Measurements from ENCODE around the gene ARL15. TPM values are rescaled to one million over a fixed set of nuclear protein-coding genes. Genes with fewer than 3 reads are reported as not detected.
"Not testable (repeated sequence)": the region's sequence is repeated elsewhere in the genome, so short reads cannot be mapped to it uniquely, and the experiment has no call there.

The ARL15 gene
- polyA plus RNA-seq, 1 donor = 24.7 TPM

DNA sequence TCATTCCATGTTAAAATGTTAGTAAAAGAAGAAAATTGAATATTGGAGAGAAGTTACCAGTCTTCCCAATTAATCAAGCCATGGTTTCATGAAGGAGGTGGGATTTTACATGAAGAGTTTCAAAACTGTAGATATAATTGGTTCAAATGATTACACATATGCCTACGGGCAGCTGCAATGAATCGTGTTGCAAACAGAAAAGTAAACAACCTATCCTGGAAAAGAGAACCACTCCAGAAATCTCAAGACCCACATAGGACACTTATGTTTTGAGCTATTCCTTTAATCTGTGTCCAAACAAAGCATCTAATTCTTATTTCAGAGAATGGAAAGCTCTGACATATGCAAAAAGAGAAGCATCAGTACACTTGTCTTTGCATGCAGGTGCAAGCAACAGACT lies 409.7 kb downstream of the ARL15 start:
- DNase-seq (ENCODE audit: low read depth) = no peak

DNA sequence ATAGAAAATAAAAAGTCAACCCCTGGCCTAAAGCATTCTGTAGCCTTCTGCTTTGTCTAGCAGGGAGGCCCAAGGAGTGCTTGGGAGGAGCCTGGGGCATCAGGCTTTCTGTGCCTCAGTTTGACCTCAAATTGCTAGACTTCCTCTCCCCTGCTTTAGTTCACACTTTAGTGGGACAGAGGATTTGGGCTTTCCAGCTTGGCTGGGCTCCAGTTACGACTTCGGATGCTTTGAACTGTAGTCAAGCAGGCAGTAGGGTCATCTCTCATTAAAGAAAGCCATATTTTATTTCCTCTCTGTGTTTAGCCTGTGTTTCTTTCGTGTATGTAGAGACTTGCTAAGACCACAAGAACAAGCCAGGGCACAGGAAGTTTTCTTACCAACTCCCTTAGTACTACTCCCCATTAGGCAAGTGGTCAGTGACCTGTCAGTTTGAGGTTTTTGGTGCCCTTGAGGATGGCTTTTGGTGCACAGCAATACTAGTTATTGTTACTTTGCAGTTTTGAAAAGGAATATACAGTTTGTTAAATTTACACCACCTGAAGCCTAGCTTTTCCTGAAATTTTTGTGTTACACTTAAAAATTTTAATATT lies 415.2 kb downstream of the ARL15 start:
- no peak for DNase-seq (ENCODE audit: low read depth)

GRCh38 chr5:53893626-53894025 lies 416.7 kb downstream of the ARL15 start:
- no peak for DNase-seq (ENCODE audit: low read depth)

DNA sequence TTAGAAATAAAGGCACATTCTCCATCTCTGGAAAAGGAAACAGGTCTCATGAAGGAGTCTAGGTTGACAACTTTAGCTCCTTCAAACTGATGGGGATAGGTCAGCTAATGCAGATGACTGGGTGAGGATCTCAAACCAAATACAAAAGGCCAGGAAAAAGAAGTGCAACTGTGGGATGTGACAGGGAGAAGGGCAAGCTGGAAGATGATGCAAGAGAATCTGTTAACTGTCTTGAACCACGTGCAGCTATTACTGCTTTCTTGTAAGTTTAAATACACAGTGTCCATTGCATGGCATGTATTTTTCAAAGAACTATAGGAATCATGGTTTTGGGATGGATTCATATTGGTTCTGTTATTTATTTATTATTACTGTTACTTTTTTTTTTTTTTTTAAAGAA lies 418.1 kb downstream of the ARL15 start:
- no peak for DNase-seq (ENCODE audit: low read depth)

DNA sequence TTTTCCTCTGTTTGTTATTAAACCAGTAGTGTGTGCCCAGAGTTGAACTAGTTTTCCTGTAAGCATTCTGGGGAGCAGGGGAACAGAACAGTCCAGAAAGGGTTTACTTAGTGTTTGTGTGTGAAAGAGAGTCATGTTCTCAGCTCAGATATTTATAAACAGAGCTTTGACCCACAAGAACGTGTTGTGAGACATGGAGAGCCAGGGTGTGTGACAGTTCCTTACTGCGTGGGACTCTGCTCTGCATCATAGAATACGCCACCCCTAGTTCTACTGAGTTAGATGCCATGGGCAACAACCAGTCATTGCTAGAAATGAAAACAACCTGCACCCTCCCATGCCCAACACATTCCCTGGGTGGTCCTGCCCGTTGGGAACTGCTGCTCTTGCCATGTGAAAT lies 419.2 kb downstream of the ARL15 start:
- no peak for DNase-seq (ENCODE audit: low read depth)

DNA sequence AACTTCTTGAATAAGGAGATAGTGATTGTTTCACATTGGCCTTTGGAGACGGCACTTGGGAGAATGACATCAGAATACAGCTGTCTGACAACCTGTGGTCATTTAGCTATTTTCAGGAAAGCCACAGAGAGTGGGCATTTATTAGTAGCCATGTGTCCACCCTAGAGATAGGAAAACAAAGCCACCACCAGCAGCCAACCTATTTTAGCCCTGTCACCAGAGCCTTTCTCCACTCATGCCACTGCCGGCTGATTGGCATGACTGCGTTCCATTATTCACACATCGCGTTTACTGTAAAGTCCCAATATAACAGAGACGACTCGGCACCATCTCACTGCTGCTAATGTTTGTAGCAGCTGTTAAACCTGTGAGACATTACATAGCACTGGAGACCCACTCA lies 419.9 kb downstream of the ARL15 start:
- DNase-seq (ENCODE audit: low read depth) = no peak

GRCh38 chr5:53884844-53885243 lies 425.5 kb downstream of the ARL15 start:
- no peak for DNase-seq (ENCODE audit: low read depth)

DNA sequence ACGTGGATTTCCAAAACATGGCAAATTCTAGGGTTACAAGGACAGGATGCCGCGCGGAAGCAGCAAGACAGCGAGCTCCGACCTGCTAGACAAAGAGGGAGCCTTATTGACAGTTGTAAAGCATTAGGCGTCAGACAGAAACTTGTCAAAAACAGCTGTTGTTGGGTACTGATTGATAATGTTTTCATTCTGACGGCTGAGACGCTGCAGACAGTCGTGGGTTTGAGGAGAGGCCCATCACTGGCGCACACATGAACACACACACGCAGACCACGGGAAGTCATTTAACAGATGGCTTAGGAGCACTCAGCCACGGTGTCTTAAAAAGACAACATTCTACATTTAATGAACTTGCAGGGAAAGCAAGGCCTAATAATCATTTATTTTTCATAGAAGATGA lies 426.0 kb downstream of the ARL15 start:
- no peak for DNase-seq (ENCODE audit: low read depth)

GRCh38 chr5:53882676-53883031 lies 427.7 kb downstream of the ARL15 start:
- no peak for DNase-seq (ENCODE audit: low read depth)

- DNase-seq (ENCODE audit: low read depth) = no peak
Observed at GRCh38 chr5:53882006-53882675, 428.2 kb downstream of the ARL15 start.

DNA sequence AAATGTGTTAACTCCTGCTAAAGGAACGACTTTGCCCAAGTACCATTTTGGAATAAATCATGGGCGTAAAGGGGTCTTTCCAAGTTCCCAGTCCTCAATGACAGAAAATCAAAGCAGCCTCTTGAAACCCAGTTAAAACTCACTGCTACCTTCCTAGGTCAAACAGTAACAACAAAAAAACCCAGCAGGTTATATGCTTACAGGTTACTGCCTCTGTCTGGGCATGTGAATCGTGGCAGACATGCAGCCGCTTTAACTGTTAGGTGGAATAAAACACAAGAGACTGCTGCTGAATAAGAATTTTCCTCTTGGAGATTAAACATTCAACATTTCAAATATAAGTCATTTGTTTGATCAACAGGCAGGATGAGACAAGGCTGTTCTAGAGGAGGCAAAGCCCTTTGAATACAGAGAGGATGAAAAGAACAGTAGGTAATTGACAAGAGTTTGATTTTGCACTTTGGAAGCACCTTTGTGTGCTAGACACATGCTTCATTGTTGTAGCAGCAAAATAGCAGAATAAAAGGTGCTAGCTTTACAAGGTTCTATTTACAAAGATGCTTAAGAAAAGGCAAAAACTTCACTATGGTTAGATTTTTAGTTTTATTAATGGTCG lies 430.6 kb downstream of the ARL15 start:
- DNase-seq (ENCODE audit: low read depth) = no peak

DNA sequence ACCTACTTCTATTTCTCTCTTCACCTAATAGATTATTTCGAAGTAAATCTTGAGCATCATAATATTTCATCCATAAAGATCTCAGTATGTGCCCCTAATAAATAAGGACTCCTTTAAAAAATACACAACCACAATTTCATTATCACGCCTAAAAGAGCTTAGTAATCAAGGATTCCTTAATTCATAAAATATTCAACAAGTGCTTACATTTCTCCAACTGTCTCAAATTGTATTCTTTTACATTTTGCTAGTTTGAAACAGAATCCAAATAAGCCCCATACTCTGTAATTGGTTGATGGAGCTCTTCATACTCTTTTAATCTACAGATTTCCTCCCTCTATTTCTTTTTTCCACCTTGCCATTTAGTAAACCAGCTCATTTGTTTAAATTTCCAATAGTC lies 432.4 kb downstream of the ARL15 start:
- DNase-seq (ENCODE audit: low read depth) = no peak

GRCh38 chr5:53877243-53877642 lies 433.1 kb downstream of the ARL15 start:
- DNase-seq (ENCODE audit: low read depth) = no peak

DNA sequence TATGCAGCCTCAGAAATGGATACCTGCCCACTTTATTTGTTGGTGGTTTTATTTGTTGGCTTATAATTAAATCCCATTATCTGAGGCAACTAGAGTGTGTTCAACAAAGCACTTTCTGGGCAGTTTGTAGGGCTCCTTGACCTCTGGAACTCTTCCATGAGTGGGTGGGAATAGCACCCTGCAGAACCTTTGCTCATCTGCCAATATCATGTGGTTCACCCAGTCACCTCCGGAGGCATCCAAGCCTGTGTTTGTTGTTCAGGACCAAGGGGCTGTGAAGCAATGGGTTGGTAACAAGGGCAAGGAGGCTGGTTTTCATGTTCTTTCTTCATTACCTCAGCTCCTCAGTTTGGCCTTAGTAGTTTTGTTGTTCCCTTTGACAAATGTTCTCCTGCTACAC lies 436.0 kb downstream of the ARL15 start:
- no peak for DNase-seq (ENCODE audit: low read depth)

- no peak for DNase-seq (ENCODE audit: low read depth)
Observed at GRCh38 chr5:53873235-53873634, 437.1 kb downstream of the ARL15 start.

- no peak for DNase-seq (ENCODE audit: low read depth)
Observed at GRCh38 chr5:53871775-53872174, 438.6 kb downstream of the ARL15 start.

- DNase-seq (ENCODE audit: low read depth) = no peak
Observed at GRCh38 chr5:53871050-53871449, 439.3 kb downstream of the ARL15 start.

- DNase-seq (ENCODE audit: low read depth) = no peak
Observed at GRCh38 chr5:53858700-53859456, 451.5 kb downstream of the ARL15 start.

GRCh38 chr5:53856506-53856905 lies 453.9 kb downstream of the ARL15 start:
- no peak for DNase-seq (ENCODE audit: low read depth)

- DNase-seq (ENCODE audit: low read depth) = not testable (repeated sequence)
Observed at GRCh38 chr5:53836851-53837430, 473.4 kb downstream of the ARL15 start.

DNA sequence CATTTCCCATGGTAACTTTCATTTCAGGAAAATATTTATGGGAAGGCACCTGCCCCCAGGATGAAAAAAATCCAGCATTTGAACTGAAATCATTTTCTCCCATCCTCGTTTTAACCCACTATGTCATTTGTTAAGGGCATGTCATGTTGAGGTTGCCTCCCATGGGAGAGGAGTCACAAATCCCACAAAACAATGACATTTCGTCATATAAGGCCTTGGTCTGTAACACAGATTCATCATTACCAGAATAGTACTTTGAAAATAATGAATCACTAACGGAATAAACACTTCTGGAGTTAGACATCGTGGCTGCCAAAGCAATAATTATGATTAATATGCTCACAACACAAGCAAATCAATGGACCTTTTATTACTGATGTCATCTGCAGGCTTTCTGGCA lies 475.9 kb downstream of the ARL15 start:
- DNase-seq (ENCODE audit: low read depth) = no peak
